DMS79 (cell line): ENCODE results near the gene DPP6.

Experiments
- DNase-seq: peaks from one replicate; lab custom pipeline; 2025; lab: John Stamatoyannopoulos, UW

Gene DPP6

GRCh38 chr7:154451480-154452457, 399.6 kb downstream of the DPP6 start:
- DNase-seq, result no peak

GRCh38 chr7:154463794-154464193, 411.6 kb downstream of the DPP6 start:
- no peak for DNase-seq

DNA sequence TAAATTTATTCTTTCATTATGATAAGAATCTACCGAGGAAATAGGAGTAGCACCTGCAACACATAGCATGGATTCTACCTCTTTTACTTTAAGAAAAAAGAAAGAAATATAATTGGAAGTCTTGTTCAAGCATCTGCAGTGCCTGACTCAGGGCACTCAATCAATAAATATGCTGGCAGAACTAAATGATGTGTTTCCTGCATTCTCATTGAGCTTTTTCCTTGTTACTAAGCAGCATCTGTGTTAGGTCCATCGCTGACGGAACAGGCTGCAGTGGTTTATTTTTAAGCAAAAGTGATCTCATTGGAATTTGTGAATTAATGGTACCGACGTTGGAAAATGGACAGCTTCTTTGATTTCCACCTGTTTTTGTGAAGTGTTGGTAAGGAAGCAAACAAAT, 417.5 kb downstream of the DPP6 start:
- no peak for DNase-seq

DNA sequence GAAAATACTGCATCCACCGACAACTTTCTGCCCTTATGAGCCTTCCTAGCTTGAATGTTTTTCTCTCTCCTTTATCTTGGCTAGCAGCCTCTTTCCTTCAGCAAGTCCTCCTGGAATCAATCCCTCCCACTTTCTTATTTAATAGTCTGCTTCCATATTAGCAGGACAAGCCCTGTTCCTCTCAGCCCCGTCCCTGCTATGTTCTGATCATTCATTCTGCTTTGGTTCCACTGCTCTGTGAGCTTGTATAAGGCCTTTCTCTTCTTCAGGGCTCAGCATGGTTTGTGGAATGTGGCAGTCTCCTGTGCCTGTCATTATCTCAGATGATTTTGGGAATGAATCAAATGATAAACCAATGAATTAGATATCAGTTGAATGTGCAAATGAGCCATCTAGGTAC, 420.1 kb downstream of the DPP6 start:
- DNase-seq, result no peak

DNA sequence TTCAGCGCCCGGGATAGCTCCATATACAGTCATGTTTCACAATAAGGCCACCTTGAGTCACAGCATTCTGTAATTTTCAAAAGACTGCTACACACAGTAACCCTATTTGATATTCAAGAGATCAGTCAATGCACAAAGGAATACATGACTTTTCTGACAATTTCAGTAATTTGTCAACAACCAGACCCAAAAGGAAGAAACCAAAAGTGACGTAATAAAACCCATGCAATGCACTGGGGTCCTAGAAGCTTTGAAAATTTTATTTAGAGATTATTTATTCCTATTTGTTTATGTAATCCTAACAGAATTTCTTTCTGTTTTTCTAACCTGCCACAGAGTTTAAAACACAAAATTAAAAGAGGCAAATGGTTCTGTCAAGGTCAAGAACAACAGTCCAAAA, 421.2 kb downstream of the DPP6 start:
- DNase-seq, result no peak

DNA sequence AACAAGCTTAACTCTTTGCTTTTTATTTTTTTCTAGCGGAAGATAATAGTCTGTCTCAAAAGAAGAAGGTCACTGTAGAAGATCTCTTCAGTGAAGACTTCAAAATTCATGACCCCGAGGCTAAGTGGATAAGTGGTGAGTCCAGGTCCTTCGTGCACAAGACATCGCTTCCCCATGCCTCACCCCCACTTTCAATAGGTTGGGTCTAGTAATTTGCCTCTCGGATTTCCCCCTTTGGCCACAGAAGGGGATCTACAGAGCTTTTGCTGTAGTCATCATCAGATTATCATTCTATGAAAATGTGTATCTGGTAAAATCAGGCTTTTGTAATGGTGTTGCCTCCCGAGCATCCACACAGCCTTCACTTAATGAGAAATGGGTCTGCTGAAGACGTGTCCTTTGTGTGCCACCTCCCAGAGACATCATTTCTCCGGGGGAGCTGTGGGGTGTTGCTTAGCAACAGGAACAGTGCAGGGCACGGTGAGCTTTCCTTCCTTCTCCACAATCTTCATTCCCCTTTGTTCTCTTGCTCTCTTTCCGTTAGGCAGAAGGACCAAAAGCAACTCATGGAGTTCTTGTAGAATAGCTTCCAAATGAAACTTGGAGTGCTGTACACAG, 422.8 kb downstream of the DPP6 start:
- DNase-seq, result no peak

DNA sequence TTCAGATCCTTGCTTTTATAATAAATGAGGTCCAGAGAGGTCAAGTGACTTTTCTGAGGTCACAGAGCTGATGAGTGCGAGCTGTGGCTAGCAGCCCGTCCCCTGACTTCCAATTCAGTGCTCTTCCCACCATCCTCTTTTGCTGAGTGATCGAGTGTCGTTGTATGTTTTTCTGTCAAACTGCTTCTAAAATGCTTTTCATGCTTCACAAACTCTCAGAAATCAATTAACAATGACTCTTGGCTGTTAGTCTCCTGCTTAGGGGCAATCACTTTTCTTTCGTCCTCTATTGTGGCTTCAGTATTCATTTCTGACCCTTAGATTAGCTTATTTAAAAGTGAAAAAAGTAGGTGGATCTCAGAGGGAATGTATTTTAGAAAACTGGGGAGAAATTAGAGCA, 423.7 kb downstream of the DPP6 start:
- no peak for DNase-seq

DNA sequence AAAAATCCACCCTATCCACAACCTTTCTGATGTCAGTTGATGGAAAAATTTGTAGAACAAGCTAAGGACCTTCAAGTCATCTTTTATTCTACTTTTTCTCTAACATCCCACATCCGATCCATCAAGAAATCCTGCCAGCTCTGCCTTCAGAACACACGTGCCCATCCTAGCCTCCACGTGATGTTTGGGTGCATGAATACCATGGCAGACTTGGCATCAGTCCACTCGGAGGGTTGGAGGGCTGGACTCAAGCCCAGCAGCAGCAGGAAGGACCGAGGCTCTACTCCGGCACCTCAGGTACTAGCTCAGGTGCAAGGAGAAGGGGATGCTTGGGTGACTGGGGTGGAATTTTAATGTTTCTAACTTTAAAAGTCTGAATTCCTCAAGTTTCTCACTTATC, 428.6 kb downstream of the DPP6 start:
- DNase-seq, result no peak

- no peak for DNase-seq
These were observed 430.7 kb downstream of the DPP6 start for GRCh38 chr7:154482863-154483262.

GRCh38 chr7:154484406-154484805, 432.2 kb downstream of the DPP6 start:
- no peak for DNase-seq

GRCh38 chr7:154484943-154485342, 432.7 kb downstream of the DPP6 start:
- DNase-seq, result no peak

- no peak for DNase-seq
These were observed 437.7 kb downstream of the DPP6 start for GRCh38 chr7:154489897-154490296.

GRCh38 chr7:154493594-154493993, 441.4 kb downstream of the DPP6 start:
- DNase-seq, result no peak

DNA sequence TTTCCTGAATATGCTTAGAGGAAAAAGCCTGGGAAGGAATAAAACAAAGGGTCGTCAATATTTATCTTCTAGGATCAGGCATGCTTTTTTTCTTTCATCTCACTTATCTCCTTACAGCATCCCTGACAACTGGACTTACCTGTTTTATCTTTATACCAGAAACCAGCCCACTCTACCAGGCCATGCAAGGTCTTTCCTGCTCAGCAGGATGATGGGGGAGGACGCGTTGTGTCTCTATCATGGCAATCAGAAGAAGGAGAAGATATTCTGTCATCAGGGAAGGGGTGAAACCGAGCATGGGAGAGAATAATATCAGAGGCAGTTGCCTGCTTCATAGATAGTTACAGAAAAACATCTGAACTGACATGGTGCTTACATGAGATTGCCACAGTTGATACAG, 445.6 kb downstream of the DPP6 start:
- no peak for DNase-seq

DNA sequence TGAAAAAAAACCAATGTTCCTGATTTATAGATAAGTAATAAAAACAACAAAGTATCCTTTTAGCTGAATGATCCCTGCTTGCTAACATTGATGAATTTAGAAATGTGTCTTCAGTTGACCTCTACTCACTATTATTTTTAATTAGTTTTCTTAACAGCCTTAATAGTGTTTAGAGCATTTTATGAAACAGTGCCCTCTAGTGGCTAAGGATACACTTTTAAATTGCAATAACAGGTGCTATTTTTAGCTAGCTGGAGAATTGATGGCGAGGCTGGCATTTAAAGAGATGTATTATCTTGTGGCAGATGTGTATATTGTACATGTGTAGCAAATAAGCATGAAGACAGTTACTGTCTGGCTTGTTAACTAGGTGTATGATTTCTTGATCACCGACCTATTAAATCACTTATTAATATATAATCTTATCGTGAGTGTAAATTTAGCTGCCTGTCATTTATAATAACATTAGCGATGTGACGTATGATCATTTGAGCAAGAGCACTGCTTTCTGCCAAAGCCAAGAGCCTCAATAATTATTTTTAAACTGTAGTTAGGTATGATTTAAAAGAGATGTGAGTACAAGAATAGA, 451.9 kb downstream of the DPP6 start:
- DNase-seq, result no peak

DNA sequence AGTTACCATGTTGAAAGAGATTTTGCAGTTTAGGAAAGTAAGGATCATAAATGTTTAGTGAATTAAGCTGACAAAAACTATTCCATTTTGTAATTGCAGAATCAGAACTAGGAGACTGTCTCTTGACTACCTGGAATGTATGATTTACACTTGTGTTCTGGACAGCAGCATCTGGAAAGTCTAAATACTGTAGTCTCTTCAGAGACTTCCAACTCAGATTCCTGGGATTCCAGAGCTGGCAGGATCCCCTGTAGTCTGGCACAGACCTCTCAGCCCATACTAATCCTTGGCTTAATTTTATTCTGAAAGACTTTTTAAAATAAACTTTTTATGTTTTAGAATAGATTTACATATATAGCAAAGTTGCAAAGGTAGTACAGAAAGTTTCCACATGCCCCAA, 452.7 kb downstream of the DPP6 start:
- no peak for DNase-seq

- DNase-seq, result no peak
These were observed 453.2 kb downstream of the DPP6 start for GRCh38 chr7:154505362-154505761.

- no peak for DNase-seq
These were observed 457.0 kb downstream of the DPP6 start for GRCh38 chr7:154509192-154509591.

GRCh38 chr7:154512121-154512833, 460.1 kb downstream of the DPP6 start:
- DNase-seq, result no peak

DNA sequence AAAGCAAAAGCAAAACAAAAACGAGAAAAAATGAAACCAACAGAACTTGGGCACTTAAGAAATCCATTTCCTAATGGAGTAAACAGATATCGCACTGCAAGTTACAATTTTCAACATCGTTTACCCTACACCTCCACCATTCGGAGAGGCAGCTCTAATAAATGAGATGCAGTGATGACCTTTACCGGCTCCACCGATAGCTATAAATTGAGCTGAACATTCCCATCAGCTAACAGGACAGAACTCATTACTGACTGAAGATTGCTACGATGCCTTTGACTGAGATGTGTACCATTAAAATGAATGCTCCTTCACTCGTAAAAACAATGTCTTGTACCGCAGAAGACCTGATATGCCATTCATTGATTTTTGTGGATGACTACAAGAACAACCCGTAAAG, 465.6 kb downstream of the DPP6 start:
- DNase-seq, result no peak

- DNase-seq, result no peak
These were observed 467.0 kb downstream of the DPP6 start for GRCh38 chr7:154519229-154519628.

- no peak for DNase-seq
These were observed 477.9 kb downstream of the DPP6 start for GRCh38 chr7:154530136-154530535.
